ENCODE results near the gene F9.
"Not testable (repeated sequence)": the region's sequence is repeated elsewhere in the genome, so short reads cannot be mapped to it uniquely, and the experiment has no call there.

F9 gene

DNA sequence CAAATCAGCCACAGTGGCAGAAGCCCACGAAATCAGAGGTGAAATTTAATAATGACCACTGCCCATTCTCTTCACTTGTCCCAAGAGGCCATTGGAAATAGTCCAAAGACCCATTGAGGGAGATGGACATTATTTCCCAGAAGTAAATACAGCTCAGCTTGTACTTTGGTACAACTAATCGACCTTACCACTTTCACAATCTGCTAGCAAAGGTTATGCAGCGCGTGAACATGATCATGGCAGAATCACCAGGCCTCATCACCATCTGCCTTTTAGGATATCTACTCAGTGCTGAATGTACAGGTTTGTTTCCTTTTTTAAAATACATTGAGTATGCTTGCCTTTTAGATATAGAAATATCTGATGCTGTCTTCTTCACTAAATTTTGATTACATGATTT lies at the start of gene F9:
F9 (plus strand) TSS at position 190 of the 400 bp plus-strand sequence; CDS start at position 216, 26 bp downstream.
- DNase-seq (ENCODE audit: low spot score), result no peak

DNA sequence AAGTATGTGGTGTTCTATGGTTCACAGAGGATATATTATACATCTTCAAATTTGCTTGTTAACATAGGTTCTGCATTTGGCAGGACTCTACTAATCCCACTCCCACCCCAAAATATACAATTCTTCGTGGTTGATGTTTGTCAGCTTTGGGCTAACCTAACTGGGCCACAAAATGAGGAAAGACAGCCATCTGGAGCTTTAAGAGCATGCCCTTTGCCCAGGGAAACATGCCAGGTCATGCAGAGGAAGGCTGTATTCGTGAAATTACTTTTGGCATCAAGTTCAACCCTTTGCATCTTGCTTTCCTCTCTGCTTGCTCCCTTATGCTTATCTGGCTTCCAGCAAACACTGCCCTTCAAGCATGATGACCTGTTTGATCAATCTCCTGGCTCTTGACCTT lies 46.8 kb upstream of the F9 start:
- DNase-seq (ENCODE audit: low spot score), result no peak

DNA sequence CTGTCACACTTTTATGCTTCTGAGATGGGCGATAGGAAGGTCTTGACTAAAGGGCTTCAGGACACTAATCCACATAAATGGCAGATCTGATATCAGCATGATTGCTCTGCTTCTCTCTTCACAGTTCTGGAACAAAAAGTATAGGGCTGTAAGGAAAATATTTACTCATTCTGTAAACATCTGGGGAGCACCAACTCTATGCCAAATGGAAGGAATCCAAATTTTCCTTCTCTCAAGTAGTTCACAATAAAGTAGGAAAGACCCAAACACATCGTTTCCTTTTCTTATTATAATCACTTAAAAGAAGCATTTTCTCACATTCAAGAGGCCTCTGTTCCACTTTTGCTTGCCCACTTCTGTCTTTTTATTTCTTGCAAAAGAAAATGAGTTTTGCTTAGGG lies 45.9 kb upstream of the F9 start:
- DNase-seq (ENCODE audit: low spot score), result no peak

DNA sequence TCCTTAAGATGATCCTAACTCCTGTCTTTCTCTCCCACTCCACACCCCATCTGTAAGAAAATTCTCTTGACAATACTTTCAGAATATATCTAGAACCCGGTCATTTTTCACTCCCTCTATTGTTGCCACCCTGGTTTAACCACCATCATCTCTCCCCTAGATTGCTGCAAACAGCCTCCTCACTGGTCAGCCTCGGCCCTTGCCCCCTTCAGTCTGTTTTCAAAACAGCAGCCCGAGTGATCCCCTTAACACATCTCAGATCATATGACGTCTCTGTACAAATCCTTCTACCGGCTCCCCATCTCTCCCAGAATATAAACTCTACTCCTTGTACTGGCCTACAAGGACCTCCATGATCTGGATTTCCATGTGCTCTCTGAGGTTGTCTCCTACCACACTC lies 35.2 kb upstream of the F9 start:
- no peak for DNase-seq (ENCODE audit: low spot score)

DNA sequence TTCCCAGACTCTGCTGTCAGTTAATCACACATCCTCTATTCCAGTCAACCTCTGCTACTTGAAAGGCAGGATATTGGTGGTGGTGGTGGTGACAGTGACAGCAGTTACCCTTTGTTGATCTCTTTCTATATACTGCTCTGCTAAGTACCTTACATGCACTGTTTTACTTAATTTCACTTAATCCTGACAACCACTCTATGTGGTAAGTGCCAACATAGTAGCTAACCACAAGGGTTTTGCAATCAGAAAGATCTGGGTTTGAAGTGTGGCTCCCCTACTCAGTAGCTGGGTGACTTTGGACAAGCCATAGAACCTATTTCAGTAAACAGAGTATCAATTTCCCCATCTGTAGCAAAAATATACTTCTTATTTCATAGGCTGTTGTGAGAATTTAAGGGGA lies 24.2 kb upstream of the F9 start:
- no peak for DNase-seq (ENCODE audit: low spot score)

DNA sequence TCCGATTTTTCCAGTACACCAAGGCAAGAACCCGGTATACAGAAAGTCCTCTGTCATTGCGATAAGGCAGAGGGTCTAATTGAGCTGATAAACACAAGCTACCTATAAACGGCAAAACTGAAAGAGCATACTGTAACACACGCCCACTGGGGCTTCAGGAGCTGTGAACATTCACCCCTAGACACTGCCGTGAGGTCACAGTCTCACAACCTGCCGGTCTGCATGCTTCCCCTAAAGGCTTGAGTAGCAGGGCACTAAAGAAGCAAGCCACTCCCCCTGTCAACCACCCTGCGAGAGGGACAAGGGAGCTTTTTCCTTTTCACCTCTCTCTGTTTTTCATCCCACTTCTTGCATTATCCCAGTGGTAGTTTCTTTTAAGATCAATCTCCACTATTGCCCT lies 22.4 kb upstream of the F9 start:
- no peak for DNase-seq (ENCODE audit: low spot score)

DNA sequence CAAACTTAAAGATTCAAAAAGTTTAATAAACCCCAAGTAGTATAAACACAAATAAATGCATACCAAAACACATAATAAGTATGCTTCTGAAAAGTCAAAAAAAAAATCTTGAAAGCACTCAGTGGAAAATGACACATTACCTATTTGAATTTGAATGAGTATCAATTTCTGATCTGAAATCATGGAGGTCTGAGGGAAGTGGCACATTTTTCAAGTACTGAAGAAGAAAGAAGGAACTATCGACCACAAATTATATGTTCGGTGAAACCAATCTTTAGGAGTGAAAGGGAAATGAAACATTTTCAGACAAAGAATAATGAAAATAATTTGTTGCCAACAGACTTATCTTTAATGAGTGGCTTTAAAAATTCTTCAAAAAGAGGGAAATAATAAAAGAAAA lies 12.1 kb upstream of the F9 start:
- DNase-seq (ENCODE audit: low spot score), result no peak

DNA sequence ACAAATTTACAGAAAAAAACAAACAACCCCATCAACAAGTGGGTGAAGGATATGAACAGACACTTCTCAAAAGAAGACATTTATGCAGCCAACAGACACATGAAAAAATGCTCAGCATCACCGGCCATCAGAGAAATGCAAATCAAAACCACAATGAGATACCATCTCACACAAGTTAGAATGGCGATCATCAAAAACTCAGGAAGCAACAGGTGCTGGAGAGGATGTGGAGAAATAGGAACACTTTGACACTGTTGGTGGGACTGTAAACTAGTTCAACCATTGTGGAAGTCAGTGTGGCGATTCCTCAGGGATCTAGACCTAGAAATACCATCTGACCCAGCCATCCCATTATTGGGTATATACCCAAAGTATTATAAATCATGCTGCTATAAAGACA lies 1.7 kb upstream of the F9 start:
- DNase-seq (ENCODE audit: low spot score), result not testable (repeated sequence)

DNA sequence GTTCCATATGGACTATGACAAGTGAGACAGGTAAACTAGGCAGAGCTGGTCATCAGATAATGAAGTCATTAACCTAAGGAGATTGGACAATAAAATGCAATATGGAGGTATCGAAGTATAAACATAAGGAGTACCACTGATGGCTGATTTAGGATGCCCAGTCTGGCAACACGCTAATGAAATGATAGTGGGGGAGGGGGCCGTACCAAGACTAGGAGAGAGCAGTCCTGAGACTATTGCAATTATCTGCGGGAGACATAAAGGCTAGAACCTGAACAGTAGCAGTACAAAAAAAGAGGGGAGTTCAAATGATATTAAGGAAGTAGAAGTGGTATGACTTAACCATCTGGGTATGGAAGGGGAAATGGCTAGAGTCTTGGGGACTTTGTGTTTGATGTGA lies 2.3 kb downstream of the F9 start:
- no peak for DNase-seq (ENCODE audit: low spot score)

DNA sequence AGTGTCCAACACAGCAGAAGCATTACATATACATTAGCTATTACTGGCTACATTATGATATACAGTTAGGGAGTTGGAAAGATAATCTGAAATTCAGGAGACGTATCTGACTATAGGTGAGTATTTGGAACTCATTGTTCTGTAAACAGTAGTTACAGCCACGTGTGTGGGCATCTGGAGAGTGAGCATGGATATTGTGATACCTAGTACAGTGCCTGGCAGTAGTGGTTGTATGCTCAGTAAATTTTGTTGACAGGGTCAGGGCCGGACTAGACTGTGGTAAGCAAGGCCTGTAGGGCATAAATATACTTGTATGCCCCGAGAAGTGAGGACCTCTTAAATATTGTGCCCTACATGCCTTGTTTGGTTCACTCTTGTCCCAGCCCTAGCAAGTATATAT lies 2.9 kb downstream of the F9 start:
- no peak for DNase-seq (ENCODE audit: low spot score)

DNA sequence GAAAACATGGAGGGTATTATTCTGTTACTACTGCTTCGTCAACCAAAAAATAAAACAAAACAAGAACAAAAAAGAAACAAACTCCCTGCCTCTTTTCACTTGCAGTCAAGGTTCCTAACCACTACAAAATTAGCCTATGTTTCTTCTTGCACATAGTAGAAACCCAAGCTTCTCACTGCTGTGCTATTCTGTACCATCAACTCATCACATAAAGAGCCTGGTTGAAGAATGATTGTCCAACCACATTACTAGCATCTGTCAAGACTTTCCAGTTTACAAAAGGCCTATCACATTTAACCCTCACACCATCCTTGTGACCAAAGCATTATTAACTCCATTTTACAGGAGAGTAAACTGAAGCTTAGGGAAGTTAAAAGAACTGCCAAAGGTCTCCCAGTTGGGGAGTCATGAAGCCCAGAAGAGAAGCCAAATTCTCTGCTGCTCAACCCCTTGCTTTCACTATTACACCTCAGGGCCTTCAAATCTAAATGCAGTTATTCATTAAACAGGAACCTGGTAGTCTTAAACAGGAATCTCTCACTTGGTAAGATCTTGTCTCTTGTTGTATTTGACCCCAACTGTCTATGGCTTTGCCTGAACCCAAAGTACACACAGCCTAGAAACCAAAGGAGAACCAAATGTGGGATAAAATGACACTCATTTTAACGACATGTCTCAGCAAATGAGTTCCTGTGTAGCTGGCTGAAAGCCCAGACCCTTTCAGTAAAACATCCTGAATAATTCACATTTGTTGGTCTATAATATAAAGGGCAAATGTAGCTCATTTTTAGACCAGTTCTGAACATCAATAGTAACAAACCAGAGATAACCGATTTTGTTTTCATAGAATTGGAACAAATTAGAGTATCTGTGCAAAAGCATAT lies 8.6 kb downstream of the F9 start:
- no peak for DNase-seq (ENCODE audit: low spot score)

DNA sequence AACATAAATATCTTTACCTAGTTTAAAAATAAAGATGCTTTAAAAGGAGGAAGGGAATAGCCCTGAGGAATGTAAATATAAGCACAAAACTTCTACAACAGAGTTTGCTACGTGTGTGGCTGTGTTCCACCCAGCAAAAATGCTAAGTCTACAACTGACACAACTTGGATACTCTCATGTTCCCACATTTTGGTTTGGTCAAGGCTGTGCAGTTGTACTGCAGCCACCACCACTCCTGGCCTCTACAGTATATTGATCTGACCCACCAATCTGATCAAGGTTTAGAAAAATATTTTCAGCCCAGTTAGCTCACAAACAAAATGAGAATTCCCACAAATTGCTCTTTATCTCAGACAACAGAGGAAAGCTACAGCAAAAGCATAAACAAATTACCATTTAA lies 12.1 kb downstream of the F9 start:
- no peak for DNase-seq (ENCODE audit: low spot score)

DNA sequence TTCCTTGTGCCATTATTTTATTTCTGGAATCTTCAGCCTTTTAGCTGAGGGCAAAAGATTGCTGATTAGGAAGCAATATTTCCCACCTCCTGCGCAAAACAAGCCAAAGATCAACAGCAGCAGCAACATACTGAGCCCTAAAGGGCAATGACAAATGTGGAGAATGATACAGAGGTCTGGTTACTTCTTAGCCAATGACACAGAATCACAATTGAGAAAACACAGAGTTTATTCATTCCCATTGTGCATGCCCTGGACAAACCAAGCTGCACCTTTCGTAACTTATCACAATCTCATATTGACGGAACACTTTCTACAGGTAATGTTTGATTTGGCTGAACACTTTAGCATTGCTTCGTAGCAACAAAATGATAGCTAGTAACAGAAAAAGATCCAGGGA lies 13.4 kb downstream of the F9 start:
- DNase-seq (ENCODE audit: low spot score), result no peak

DNA sequence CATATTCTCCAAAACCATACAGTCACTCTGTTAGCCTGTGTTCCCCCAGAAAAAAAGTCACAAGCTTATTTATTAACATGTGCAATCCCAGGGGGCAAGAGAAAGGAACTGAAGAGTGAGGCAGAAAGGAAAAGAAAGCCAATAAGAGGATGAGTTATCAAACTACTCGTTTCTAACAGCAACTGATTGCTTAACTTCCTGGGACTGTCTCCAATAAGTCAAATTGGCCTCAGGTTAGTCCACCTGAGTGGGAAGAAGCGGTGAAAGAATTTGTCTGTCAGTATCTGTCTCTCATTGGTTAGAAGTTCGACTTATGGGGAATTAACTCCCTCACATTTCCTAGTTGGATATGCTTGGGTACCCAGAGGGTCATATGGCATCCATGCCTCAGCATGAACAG lies 14.1 kb downstream of the F9 start:
- DNase-seq (ENCODE audit: low spot score), result no peak

DNA sequence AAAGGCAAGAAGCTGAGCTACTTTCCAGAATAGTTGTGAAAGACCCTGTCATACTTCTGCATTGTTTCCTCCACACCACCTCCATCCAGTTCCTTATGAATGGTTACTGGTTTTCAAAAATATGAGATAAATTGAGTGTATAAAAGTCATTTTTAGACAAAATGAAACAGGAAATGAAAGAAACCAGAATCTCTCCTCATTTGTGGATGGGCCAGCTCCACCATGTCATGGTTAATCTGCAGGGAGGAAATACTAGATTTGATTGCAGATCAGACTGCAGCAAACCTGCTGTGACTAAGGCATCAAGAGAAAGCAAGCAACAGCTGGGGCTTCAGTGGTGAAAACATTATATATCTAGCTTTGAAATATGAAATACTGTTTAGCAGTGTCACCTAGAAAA lies 23.8 kb downstream of the F9 start:
- DNase-seq (ENCODE audit: low spot score), result no peak

DNA sequence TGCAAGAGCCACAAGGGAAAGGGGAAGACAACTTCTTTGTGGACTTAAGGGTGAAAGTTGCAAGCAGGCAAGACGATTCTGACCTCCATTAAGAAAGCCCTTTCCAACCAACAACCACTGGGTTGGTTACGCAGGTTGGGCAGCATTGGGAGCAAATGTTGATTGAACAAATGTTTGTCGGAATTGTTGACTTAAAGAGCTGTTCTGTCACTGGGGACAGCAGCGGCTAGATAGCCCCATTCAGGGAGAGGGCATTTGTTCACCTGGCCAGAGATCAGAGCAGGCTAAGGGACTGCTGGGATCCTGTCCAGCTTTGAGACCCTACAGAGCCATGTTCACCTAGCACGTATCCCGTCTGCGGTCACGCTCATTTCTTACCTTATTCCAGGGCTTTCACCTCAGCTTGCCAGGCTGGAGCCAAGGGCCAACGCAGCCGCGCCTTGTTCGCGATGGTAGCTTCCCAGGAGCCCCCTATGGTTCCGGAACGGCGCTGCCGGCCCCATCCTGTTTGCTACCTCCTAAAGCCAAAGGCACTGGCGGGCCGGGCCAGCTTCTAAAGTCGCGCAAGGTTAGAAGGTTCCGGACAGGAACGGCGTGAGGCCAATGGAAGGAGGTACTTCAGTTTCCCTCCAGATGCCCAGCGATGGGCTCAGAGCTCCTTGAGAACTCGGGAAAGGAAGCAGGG lies 24.6 kb downstream of the F9 start:
- no peak for DNase-seq (ENCODE audit: low spot score)

DNA sequence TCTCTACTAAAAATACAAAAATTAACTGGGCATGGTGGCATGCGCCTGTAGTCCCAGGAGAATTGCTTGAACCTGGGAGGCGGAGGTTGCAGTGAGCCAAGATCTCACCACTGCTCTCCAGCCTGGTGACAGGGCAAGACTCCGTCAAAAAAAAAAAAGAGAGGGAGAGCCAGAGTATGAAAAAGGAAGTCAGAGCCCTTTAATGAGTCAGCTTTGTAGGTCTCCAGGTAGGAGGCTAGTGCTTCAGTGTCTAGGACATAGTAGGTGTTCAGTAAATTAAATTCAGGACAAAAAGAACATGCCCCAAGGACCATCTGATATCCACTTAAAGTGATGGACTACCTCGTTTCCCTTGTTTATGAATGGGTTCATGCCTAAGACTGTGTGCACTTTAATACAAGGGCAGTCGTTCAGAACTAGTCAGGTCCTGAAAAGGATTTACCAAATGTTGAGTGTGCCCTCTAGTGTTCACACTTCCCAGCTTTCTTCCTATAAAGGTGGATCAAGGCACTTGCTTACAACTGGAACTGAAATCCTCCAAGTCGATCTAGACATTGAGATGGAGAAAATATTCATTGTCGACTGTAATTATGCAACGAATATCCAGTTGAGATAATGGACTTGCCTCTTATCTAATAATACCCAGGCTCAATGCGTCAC lies 29.0 kb downstream of the F9 start:
- DNase-seq (ENCODE audit: low spot score), result peak; percentile 25

DNA sequence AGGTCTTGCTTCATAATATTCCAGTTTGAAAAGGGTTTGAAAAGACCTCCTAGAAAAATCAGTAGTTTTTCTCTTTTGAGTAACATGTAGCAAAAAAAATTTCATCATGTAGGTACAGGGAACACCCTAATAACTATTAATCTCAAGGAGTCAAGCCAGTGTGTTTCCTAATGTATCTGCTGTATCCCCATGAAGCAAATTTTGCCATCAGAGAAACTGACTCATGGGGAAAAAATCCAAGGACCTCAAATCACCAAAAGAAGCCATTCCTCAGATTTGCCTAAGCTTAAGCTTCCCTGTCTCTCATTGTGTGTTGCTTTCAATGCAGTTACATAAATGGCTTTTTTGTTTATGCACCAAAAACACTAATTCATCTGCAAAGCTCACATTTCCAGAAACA lies 29.7 kb downstream of the F9 start:
- DNase-seq (ENCODE audit: low spot score), result no peak

DNA sequence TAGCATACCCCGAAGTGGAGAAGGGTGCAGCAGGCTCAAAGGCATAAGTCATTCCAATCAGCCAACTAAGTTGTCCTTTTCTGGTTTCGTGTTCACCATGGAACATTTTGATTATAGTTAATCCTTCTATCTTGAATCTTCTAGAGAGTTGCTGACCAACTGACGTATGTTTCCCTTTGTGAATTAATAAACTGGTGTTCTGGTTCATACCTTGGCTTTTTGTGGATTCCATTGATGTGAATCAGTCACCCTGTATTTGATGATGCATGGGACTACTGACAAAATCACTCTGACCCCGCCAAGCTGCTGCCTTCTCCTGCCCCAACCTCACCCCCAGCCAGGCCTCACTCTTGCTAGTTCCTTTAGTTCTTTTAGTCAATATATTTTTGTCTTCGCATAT lies 32.7 kb downstream of the F9 start:
- no peak for DNase-seq (ENCODE audit: low spot score)

DNA sequence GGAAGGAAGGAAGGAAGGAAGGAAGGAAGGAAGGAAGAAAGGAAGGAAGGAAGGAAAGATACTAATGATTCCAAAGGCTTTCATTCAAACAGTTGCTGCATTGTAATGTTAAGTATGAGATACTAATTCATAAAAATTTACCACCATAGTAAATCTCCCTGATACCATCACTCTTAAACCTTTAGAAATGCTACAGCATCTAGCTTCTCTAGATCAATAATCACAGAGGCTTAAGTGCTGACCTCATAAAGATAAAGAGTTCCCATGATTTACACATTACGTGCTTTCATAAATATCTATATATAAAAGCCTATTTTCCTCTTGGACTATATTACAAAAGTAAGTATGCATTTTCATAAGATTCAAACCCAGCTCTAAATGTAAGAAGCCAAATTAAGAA lies 36.4 kb downstream of the F9 start:
- DNase-seq (ENCODE audit: low spot score), result no peak

DNA sequence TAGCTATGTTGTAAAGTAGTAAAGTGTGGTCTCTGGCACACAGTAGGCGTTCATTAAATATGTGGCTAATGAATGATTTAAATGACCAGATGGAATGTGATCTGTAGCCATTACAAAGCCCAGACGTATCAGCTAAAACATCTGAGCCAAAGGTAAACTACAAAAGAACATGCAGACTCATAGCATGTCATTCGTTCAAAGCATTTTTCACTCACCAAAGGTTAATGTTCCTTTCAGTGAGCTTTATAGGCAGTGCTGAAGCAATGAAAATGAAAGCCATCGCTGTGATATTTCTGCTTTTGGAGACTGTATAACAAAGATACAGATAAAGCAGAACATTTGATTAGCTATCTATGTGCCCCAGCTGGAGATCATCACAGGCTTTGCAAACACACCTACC lies 50.5 kb downstream of the F9 start:
- no peak for DNase-seq (ENCODE audit: low spot score)

DNA sequence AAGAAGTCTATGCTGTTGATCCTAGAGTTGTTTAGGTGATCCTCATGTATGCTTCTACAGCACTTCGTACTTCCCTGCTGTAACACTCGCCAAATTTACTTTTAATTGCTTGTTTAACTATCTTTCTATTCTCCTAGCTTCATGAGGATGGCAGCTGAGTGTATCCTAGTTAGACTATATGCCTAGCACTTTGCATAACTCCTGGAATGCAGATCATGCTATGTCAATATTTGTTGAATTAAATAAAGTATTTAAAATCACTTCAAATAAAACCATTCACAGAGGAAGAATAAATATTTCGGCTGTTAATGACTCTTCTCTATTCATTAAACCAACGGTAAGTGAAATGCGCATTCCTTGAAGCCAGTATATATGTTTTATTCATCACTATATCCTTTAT lies 55.1 kb downstream of the F9 start:
- DNase-seq (ENCODE audit: low spot score), result no peak

DNA sequence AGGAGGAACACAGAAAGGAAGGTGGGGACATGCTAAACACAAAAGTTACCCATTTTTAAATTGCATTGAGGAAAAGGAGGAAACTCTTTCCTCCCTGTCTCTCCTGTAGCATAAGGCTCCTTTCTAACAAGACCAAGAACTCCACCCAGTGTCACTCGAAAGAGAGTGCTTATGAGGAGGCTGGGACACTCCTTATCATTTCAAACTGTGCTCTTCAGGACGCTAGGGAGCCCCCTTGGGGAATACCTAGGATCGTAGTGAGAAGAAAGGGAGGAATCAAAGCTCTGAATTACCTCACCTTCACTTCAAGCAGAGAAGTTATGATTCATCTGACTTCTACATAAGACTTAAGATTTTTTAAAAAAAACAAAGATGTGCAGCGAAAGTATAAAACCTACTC lies 65.5 kb downstream of the F9 start:
- no peak for DNase-seq (ENCODE audit: low spot score)
